Measurements from ENCODE around the gene TLCD4. TPM values are rescaled to one million over a fixed set of nuclear protein-coding genes. Genes with fewer than 3 reads are reported as not detected.

Gene TLCD4
- total and polyA plus RNA-seq, 2 of the 13 experiments (the other 11 are each of a cell fraction or from before 2014, with no cell fraction given) = 4.7 to 14.5 TPM

DNA sequence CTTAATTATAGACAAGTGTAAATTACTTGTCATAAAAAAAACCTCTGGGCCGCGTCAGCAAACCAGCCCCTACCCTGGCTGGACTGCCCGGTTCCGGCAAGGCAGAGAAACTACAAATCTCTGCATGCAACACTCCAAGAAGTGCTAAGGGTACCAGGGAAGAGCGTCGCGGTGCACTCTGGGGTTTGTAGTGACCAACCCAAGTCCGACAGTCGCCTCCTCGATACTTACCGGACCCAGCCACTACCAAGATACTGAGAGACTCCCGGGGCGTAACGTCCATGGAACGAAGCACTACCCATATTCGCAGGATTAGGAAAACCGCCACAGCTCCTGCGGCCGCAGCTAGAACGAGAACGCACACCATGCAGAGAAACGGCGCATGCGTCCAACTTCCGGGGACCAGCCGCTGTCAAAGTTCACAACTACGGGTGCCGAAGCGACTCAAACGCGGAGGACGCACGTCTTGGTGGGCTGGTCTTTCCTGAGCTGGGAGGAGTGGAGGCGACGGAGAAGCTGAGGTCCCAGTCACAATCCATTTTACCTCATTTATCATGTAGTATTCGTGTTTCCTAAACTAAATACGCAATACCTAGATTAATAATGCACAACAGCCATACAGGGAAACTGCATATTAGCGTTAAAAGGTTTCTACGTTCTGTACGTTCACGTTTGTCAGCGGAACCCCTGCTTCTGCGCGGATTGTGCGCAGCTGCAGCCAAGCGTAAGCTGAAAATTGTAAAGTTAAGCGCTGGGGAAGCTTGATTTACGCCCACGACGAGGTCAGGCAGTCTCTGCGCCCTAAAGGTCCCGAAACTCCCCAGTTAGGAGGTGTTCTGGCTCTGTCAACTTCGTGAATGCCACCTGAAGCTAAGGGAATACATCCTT, 44.4 kb upstream of the TLCD4 start, which contains the start of gene ALG14 (continued):
- TF ChIP-seq PRPF4 (IDR thresholded peaks at IDR 0.05; ENCODE audit: low read depth, low read length, poor library complexity, severe bottlenecking) = no peak
- TF ChIP-seq, protein P1, sequence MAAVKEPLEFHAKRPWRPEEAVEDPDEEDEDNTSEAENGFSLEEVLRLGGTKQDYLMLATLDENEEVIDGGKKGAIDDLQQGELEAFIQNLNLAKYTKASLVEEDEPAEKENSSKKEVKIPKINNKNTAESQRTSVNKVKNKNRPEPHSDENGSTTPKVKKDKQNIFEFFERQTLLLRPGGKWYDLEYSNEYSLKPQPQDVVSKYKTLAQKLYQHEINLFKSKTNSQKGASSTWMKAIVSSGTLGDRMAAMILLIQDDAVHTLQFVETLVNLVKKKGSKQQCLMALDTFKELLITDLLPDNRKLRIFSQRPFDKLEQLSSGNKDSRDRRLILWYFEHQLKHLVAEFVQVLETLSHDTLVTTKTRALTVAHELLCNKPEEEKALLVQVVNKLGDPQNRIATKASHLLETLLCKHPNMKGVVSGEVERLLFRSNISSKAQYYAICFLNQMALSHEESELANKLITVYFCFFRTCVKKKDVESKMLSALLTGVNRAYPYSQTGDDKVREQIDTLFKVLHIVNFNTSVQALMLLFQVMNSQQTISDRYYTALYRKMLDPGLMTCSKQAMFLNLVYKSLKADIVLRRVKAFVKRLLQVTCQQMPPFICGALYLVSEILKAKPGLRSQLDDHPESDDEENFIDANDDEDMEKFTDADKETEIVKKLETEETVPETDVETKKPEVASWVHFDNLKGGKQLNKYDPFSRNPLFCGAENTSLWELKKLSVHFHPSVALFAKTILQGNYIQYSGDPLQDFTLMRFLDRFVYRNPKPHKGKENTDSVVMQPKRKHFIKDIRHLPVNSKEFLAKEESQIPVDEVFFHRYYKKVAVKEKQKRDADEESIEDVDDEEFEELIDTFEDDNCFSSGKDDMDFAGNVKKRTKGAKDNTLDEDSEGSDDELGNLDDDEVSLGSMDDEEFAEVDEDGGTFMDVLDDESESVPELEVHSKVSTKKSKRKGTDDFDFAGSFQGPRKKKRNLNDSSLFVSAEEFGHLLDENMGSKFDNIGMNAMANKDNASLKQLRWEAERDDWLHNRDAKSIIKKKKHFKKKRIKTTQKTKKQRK (IDR thresholded peaks at IDR 0.05; ENCODE audit: low read length) = no peak
- TF ChIP-seq SP4 (CRISPR knock-in tag; IDR thresholded peaks at IDR 0.05) = peak; percentile 73; the same call in 1 of the 2 replicates
- no peak for TF ChIP-seq ZNF652 (CRISPR knock-in tag; IDR thresholded peaks at IDR 0.05; ENCODE audit: borderline replicate concordance, low read depth)
- TF ChIP-seq GATAD1 (CRISPR knock-in tag; IDR thresholded peaks at IDR 0.05) = peak; percentile 92
- TF ChIP-seq SRSF9 (IDR thresholded peaks at IDR 0.05; ENCODE audit: borderline replicate concordance, insufficient read depth, low read depth, low read length, poor library complexity, severe bottlenecking) = no peak
- TF ChIP-seq RBM22 (optimal IDR thresholded peaks at IDR 0.05; ENCODE audit: low read length) = no peak
- no peak for TF ChIP-seq MTA3 (CRISPR knock-in tag; IDR thresholded peaks at IDR 0.05)
- no peak for TF ChIP-seq ISL2 (CRISPR knock-in tag; IDR thresholded peaks at IDR 0.05)
- 0 out of 2 replicates have a peak, but pooled peaks have one; percentile 29 for TF ChIP-seq ZNF274 (CRISPR knock-in tag; IDR thresholded peaks at IDR 0.05)
- no peak for TF ChIP-seq TRIM24 (CRISPR knock-in tag; IDR thresholded peaks at IDR 0.05)
- TF ChIP-seq ZNF24 (IDR thresholded peaks at IDR 0.05) = no peak
- TF ChIP-seq, protein P2, sequence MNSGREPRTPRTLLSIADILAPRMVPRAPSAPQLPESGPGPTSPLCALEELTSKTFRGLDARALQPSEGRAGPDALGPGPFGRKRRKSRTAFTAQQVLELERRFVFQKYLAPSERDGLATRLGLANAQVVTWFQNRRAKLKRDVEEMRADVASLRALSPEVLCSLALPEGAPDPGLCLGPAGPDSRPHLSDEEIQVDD (CRISPR knock-in tag; IDR thresholded peaks at IDR 0.05; ENCODE audit: borderline replicate concordance) = no peak
- TF ChIP-seq, protein P3, sequence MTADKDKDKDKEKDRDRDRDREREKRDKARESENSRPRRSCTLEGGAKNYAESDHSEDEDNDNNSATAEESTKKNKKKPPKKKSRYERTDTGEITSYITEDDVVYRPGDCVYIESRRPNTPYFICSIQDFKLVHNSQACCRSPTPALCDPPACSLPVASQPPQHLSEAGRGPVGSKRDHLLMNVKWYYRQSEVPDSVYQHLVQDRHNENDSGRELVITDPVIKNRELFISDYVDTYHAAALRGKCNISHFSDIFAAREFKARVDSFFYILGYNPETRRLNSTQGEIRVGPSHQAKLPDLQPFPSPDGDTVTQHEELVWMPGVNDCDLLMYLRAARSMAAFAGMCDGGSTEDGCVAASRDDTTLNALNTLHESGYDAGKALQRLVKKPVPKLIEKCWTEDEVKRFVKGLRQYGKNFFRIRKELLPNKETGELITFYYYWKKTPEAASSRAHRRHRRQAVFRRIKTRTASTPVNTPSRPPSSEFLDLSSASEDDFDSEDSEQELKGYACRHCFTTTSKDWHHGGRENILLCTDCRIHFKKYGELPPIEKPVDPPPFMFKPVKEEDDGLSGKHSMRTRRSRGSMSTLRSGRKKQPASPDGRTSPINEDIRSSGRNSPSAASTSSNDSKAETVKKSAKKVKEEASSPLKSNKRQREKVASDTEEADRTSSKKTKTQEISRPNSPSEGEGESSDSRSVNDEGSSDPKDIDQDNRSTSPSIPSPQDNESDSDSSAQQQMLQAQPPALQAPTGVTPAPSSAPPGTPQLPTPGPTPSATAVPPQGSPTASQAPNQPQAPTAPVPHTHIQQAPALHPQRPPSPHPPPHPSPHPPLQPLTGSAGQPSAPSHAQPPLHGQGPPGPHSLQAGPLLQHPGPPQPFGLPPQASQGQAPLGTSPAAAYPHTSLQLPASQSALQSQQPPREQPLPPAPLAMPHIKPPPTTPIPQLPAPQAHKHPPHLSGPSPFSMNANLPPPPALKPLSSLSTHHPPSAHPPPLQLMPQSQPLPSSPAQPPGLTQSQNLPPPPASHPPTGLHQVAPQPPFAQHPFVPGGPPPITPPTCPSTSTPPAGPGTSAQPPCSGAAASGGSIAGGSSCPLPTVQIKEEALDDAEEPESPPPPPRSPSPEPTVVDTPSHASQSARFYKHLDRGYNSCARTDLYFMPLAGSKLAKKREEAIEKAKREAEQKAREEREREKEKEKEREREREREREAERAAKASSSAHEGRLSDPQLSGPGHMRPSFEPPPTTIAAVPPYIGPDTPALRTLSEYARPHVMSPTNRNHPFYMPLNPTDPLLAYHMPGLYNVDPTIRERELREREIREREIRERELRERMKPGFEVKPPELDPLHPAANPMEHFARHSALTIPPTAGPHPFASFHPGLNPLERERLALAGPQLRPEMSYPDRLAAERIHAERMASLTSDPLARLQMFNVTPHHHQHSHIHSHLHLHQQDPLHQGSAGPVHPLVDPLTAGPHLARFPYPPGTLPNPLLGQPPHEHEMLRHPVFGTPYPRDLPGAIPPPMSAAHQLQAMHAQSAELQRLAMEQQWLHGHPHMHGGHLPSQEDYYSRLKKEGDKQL (CRISPR knock-in tag; IDR thresholded peaks at IDR 0.05; ENCODE audit: low read depth) = no peak
- TF ChIP-seq SIN3B (IDR thresholded peaks at IDR 0.05; ENCODE audit: low read length) = peak; percentile 18; the same call in 1 of the 2 replicates
- no peak for TF ChIP-seq ZSCAN9 (CRISPR knock-in tag; IDR thresholded peaks at IDR 0.05; ENCODE audit: borderline replicate concordance)
